Left cardiac atrium (tissue), 4 donors: ENCODE results near the gene ST6GAL2. TPM values are rescaled to one million over a fixed set of nuclear protein-coding genes. Genes with fewer than 3 reads are reported as not detected.

ENCODE experiments used
- ATAC-seq, 2 donors: fragments of 200-7000 bp; cut with Tn5 transposase; one replicate each; pipeline ENCODE4 v1.9.1; 2020; ENCODE audit warnings: mild to moderate bottlenecking in 2 of 2, moderate library complexity in 2 of 2
- DNase-seq: peaks from one replicate; pipeline ENCODE4 v3.0.0-alpha.2; 2020
- intact Hi-C, 2 donors: fragments of 100-400 bp; cut with DNase I; formaldehyde crosslinking; loops; one replicate each; pipeline versions ENCODE4 v1.14.1 to v1.15.1; 2022 to 2023
- total RNA-seq, 2 donors: library from RNA; stranded (reverse); fragmentation: NEBNext Ultra II Directional; extraction: Animal tissue kit (Norgen Biotek cat#: 25700); gene quantifications; one replicate each; pipeline ENCODE4 v1.2.1, GENCODE V29; 2021
- donor health status: DM: no; HTN: yes; CAD: no.
- donor health status: DM: no; HTN: yes; CAD: no; lungs with severe emphysema.
- donor health status: DM: yes; HTN: yes; CAD: no.
- donor health status: Dilated cardiomyopathy.

Gene ST6GAL2
- total RNA-seq, 2 donors from 2014 or later = 0.89 to 1.7 TPM

DNA sequence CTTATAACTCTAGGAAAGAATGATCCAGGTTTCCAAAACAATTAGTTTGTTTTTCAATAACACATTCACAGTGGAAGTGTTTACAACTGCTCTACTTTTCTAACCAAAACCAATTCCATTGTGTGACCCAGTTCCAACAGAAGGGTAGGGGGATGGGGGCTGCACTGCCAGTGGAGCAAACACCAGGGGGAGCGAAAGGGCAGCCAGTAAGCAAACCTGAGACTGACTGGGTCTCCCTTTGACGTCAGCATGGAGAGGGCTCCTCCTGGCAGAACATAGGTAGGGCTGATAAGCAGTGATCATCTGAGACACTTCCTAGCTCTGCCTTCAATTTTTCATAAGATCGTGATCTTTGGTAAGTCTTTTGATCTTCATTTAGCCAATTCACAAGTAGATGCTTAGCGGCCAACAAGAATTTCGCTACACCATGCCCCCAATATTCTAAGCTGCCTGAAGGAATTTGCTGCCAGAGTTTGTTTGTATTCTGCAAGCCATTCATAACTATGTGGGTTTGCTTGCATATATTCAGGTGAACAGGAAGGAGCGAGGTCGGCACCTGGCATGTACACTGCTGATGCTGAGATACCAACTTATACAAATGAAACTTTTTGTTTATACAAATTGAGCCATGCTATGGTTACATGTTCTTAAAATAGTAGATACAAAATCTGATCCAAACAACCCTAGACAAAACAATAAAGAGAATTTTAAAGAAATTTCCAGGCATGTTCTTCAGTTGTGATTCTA, 45.9 kb downstream of the ST6GAL2 start:
- intact Hi-C loops = no loop called here
- peak in 1 of 2 donors; percentile 77 for ATAC-seq

DNA sequence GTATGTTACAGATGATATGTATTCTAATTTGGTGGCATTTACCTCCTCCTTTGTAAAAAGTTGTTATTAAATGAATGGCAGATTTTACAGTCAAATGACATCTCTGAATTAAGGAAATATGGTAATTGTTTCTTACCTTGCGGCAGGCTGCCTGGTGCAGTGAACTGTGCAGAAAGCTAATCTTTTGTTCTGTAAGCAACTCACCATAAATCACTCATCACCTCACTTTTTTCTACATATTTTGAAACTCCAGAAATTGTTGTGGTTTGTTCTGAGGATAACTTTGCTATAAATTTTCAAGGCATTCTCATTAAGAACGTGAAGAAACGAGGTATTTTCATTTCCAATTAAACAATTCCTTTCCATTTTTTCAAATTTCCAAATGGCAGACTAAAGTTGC, 52.7 kb downstream of the ST6GAL2 start:
- DNase-seq = no peak
- no peak for ATAC-seq
- intact Hi-C loops = no loop called here

More for the DNA sequence above, 45.9 kb downstream of the ST6GAL2 start:
- DNase-seq = no peak

DNA sequence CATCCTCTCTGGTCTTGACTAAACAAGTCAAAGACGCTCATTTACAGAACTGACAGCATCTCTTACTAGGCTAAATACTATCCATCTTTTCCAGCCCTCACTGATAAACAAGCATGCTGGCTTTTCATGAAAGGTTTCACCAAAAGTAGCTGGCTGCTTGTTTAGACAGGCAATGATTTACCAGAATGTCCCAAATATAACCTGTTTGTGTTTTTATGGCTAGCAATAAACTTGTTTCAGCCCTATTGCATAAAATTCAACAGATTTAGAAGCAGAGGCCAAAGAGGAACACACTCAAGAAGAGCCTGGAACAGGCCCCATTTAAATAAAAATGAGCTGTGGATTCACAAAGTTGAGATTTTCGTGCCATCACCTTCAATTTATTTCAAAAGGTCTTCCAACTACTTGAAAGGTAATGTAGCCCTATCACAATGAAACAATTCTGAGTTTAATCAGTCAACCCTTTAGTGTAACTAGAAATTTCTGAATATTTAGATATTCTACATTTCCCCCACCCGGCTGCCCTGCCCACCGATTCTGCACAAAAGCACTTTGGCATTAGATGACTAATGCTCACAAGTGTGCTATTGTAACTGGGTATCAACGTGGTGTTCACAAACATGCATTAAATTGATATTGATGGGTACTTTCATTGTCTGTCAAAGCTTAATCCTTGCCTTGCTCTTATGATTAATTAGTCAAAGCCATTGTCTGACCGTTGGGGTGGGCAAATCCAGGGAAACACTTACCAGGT, 54.0 kb downstream of the ST6GAL2 start:
- DNase-seq = no peak
- ATAC-seq = no peak
- intact Hi-C loops = no loop called here

DNA sequence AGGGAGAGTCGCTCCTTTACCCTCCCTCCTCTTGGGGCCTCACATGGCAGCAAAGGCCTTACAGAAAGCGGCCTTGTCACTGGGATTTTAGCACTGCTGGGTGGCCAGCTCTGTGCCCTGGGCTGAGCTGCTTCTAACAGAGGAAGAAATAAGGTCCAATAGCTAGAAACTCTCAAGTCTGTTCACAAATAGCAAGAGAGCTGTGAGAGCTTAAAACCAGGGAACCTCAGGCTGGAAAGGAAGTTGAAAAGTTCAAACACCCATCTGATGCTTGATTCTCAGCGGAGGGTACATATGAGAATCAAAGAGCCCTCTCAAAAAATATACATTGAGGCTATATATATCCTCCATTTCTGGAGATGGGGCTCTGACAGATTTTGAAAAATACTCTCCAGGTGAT, 54.7 kb downstream of the ST6GAL2 start:
- no peak for ATAC-seq
- intact Hi-C loops = no loop called here

DNA sequence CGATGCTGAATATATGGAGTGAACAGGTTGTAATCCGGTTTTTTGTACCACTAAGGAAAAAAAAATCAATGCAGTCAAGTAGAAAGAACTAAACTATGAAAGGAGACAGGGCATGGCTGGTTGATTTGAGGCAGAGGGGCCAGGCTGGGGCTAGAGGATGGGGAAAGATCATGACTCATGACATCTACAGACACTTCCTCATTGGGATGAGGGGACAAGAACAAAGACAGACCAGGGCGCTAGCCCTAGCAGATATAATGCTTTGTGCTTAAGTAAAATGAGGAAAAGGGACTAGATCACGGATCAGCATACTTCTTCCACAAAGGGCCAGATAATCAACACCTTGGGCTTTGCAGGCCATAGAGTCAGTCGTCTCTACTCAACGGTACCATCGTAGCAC, 55.8 kb downstream of the ST6GAL2 start:
- intact Hi-C loops = no loop called here

More for the DNA sequence above, 54.7 kb downstream of the ST6GAL2 start:
- no peak for DNase-seq

DNA sequence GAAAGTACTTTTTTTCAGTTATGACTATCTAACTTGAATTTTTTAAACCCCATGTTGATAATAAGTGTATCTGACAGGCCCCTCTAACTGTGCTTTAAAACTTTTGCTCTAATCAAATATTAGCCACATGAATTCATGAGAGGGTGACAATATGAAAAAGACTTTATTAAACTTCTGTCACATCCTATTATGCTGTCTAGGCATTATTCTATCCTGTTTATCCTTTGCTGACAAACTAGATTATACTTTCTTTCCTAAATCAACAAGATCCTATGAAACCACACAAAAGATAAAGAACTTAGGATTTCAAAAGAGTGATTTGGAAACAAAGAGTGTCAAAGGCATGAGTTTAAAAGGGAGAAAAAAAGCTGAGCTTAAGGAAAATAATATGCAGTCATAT, 57.8 kb downstream of the ST6GAL2 start:
- DNase-seq (no peak), ATAC-seq (no peak)
- intact Hi-C loops = no loop called here

More for the DNA sequence above, 55.8 kb downstream of the ST6GAL2 start:
- ATAC-seq (no peak), DNase-seq (no peak)

DNA sequence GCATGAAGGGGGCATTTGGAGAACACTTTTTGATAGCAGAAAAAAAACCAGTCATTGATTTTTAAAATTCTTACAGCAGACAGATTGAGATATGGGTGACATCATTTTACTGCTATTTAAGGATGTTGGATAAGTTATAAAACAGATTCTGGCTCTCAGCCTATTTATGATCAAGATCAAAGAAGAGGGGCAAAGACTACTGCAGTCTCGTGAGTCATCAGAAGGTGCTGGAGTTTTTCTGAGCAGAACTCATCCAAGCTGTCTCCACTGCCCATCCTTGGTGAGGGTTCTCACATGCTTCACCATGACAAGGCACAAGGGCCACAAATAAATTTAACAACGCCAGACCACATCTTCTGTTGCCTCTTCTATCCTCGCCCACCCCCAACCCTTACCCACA, 58.8 kb downstream of the ST6GAL2 start:
- intact Hi-C loops = no loop called here
- DNase-seq (no peak), ATAC-seq (no peak)

DNA sequence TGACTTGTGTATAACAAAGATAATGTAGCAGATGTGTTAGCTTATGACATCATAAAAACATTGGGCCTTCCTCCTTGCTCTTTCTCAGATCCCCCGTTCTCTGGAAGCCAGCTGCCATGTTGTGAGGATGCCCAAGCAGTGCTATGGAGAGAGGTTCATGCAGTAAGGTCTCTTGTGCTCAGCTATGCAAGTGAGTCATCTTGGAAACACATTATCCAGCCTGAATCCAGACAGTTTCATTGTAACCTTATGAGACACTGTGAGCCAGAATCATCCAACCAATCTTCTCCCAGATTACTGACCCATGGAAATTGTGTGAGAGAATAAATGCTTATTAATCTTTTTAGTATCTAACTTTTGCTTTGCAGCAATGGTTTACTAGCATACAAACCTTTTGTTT, 60.8 kb downstream of the ST6GAL2 start:
- ATAC-seq (no peak), DNase-seq (no peak)
- intact Hi-C loops = no loop called here

DNA sequence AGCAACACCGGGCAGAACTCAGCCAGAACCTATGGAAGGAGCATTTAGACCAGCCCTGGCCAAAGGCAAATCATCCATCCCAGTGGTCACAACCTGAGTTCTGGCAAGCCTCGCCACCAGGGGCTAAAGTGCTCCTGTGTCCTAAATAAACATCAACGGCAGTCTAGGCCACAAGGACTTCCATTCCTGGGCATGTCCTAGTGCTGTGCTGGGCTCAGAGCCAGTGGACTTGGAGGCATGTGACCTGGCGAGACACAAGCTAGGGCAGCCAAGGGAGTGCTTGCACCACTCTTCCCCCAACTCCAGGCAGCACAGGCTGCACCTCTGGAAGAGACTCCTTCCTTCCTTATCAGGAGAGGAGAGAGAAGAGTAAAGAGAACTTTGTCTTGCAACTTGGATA, 69.0 kb downstream of the ST6GAL2 start:
- peak; percentile 50 to 91 for ATAC-seq
- DNase-seq = peak; percentile 46

DNA sequence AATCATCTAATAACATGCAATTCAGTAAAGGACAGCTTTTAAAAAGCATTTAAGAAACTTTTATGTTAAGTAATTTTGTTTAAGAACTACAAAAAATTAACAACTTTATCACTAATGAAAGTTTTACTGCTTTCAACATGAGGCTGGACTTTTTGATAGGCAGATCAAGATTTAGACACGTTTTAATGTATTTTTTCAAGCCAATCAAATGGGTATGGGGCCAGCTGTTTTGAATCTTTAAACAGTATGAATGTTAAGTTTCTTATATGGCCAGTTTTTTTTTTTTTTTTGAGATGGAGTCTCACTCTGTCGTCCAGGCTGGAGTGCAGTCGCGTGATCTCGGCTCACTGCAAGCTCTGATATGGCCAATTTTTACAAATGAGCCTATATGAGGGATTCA, 73.1 kb downstream of the ST6GAL2 start:
- intact Hi-C loops = no loop called here
- ATAC-seq (no peak), DNase-seq (no peak)

More for the DNA sequence above, 69.0 kb downstream of the ST6GAL2 start:
- intact Hi-C loops = no loop called here

DNA sequence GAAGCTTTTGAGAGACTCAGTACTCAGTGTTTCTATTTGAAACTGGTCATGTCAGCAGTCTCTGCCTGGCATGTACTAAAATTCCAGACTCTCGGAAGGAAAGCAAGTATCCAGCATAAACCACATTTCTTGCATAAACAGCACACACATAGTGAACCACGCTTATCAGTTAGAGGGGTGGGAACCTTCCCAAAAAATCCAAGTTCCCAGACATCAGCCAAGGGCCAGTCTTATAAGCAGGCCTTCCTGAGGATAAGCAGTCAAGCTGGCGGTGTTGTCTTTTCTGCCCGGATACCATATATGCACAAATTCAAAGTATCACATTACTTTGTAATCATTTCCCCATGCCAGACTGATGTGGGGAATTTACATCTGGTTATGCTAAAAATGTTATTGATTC, 73.6 kb downstream of the ST6GAL2 start:
- ATAC-seq (peak; percentile 75), DNase-seq (no peak)
- intact Hi-C loops = no loop called here

DNA sequence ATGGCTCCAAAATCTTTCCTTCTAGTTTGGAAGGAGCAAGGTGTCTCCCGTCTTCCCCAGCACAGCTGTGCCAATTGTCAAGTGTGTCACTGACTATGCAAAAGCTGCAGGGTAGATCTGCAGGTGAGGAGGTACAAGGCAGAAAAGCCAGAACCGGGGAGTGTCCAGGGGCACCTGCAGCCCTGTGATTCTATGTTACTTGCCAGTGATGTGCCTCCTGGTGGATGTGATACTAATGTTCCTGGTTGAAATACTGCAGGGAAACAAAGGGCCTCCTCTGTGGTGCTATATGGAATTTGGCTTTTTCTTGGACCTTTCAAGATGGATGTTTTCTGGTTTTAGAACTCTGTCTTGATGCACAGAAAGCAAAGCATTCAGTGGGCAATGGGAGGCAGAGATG, 80.3 kb downstream of the ST6GAL2 start:
- DNase-seq = no peak
- no peak for ATAC-seq
- intact Hi-C loops = no loop called here

DNA sequence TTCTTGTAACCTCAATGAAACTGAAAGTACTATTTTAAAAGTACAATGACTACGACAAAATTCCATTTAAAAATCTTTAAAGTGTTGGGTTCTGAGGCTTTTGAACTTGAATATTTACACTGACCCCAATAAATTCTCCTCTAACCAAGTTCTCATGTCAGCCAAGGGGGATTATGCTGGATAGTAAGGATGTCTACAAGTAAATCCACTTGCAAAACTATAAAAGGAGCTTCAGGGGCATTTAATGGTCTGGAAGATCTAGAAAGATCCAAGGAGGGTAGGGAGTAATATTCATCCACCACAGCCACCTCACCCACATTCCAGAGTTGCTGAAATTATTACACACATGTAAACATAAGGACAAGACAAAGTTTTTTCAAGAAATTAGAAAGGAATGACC, 81.8 kb downstream of the ST6GAL2 start:
- ATAC-seq (no peak), DNase-seq (no peak)
- intact Hi-C loops = no loop called here

DNA sequence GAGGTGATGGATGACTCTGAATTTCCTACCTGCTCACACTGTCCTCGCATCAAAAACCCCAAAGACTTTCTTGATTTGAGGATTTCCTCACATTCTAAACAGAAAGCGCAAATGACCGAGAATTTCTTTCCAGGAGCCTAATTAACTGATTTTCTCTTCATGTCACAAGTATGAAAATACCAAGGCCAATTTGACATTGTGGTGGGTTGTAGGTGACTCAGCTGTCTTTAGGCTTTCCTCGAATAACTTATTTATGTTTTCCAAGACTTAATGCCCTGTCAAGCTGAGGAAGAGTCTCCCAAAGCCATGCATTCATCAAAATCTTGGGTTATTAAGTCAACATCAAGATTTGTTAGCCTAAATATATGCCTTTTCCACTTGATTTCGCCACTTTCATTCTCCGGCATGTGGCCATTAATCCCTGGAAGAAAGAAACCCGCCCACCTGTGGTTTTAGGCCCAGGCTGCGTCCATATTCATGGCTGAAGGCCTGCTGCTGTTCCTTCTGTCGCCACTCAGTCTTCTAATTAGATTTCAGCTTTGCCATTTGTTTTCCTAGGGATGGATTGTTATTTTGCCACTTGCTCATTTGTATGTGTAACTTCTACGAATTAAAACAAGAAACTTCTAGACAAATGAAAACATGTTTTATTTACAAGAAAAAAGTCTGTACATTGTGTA, 84.9 kb downstream of the ST6GAL2 start:
- intact Hi-C loops = no loop called here
- ATAC-seq (no peak), DNase-seq (no peak)

DNA sequence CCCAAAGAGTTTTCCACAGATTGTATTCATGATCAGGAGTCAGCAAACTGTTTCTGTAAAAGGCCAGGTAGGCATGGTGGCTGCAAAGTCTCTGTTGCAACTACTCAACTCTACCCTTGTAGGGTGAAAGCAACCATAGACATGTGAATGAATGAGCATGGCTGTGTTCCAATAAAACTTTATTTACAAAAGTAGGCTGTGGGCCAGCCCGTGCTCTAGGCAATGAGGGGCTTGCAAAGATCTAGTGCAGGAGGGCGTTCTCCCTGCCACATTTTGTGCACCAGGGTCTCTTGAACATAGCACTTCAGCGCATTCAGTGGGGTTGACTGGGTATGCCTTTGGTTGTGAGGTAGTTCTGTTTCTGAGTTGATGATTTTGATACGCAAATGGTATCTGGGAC, 85.8 kb downstream of the ST6GAL2 start:
- intact Hi-C loops = no loop called here
- no peak for DNase-seq
- ATAC-seq = no peak

DNA sequence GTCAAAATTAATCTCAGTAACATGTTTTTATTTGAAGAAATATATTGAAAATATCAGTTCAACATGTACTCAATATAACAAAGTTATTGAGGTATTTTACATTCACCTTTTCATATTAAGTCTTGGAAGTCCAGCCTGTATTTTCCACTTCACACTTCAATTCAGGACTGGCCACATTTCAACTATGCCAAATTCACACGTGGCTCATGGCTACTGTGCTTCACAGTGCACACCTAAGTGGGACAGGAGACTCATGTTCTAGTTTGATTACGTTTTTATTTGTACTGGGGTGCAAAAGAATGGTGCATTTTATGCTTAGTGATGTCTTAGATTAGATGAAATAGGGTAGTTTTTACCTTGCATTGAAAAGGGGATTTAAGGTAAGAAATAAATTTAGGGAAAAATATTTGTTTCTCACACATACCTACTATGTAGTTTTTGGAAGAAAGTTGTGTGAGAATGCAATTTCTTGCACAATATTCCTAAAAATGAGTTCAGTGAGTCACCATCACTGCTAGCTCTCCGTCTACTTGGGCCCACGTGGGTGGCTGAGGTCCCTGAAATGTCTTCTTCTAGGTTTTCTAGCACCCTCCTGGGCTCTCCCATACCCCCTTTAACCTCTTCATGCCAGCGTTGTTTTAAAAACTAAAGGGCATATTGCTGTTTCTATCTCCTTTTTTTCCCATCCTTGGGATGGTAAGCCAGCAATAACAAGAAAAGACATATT, 87.0 kb downstream of the ST6GAL2 start:
- DNase-seq (no peak), ATAC-seq (no peak)
- intact Hi-C loops = no loop called here

DNA sequence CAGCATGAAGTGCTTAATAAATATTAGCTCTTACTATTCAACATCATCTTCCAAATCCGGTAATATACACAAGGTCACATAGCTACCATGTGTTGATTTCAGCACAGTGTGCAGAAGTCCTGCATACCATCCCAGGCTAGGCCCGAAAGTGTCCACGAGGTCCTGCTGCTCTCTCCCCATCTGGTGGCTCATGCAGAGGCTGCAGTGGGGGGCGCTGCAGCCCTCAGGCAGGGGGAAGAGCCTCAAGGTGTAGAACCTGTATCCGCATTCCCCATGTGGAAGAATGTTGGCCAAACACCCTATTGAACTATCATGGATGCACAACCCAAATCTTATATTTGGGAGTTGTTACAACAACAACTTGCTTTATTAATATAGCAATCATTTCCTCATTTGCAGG, 88.5 kb downstream of the ST6GAL2 start:
- ATAC-seq (no peak), DNase-seq (no peak)
- intact Hi-C loops = no loop called here

DNA sequence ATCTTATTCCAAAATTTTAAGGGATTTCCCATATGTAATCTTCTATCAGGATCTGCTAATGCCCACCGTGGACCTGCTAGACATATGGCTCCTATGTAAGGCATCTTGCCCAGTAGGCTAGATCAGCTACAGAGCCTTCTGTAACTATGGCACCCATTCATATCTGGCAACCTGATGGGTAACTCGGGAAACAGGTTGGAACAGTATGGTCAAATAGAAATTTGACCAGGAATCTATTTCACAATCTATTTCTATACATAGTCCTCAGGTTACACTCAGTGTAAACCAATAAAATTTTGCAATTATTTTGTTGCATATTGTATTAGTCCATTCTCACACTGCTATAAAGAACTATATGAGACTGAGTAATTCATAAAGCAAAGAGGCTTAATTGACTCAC, 93.3 kb downstream of the ST6GAL2 start:
- intact Hi-C loops = no loop called here
- ATAC-seq = no peak
- DNase-seq = no peak

DNA sequence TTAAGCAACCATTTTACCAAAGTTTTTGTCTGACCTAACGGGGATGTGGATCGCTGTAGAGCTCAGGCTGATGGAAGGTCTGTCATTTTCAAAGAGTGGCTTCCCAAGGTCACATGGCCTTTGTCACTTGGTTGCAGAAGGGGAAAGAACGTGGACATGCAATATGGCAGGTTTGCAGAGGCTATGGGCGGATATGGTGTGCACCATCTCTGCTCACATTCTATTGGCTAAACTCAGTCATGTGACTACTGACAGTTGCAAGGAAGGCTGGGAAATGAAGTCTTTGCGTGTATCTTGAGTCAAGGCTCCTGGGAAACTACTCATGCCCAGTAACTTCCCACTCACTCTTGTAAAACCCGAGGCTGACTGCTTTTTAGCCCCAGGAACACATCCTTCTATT, 96.8 kb downstream of the ST6GAL2 start:
- DNase-seq (no peak), ATAC-seq (no peak)
- intact Hi-C loops = no loop called here

DNA sequence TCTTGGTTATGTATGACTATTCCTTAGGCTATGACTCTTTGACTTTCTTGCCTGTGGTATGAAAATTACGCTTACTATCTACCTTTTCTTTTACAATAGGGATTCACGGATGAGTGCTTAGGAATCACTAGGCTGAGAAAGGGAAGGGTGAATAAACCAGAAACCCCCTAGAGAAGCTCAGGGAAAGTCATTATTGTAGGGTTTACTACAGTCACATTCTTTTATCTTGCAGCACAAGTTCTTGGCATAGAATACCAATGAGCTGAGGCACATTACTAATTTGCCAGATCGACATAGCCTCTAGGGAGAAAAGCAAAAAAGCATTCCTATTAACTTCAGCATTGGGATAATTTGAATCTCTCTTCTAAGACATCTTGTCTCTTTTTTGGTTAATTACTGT, 103.3 kb downstream of the ST6GAL2 start:
- peak in 1 of 2 donors; percentile 78 for ATAC-seq
- DNase-seq = no peak
- intact Hi-C loops = no loop called here
